ENCODE data around the gene IDH3G. TPM values are rescaled to one million over a fixed set of nuclear protein-coding genes. Genes with fewer than 3 reads are reported as not detected.
A peak's percentile ranks its signal among the peaks of the same experiment; 100 is the strongest.

IDH3G gene
- total and polyA plus RNA-seq, 2 of the 8 experiments (the other 6 are each of a cell fraction or from before 2014, with no cell fraction given): 39.4 to 66.7 TPM

- Histone ChIP-seq H2BK120ac (replicated peaks; ENCODE audit: low read depth, low read length) (no peak overlapping the region), H3K14ac (ENCODE audit: insufficient read length) (no peak overlapping the region), H3K79me1 (ENCODE audit: low read depth, low read length) (no peaks in the 10 kb centered on the region), H4K20me1 (replicated peaks in 1 of 2; ENCODE audit: control insufficient read depth in 1 of 2, insufficient read depth in 2 of 2, low read length in 2 of 2) (no peaks in the 10 kb centered on the region), H3K27me3 (replicated peaks in 1 of 4; ENCODE audit: control insufficient read depth in 3 of 4, extremely low read depth in 1 of 4, insufficient read depth in 3 of 4, low read length in 3 of 4) (no peaks in the 10 kb centered on the region), H2AK5ac (ENCODE audit: low read depth, low read length) (no peak overlapping the region), H2BK15ac (ENCODE audit: low read length) (no peak overlapping the region), H4K5ac (ENCODE audit: insufficient read length, low read depth, low read length) (no peak overlapping the region), H3K56ac (replicated peaks; ENCODE audit: insufficient read length, low read depth, low read length) (no peak overlapping the region), H3K23me2 (ENCODE audit: low read depth, low read length) (no peaks in the 10 kb centered on the region), H3K9ac (replicated peaks in 1 of 4; ENCODE audit: extremely low read depth in 1 of 4, low read depth in 3 of 4, low read length in 3 of 4) (no peak overlapping the region), H2BK20ac (ENCODE audit: low read length) (no peak overlapping the region), H2AFZ (ENCODE audit: low read length) (no peak overlapping the region), H3K4me2 (ENCODE audit: insufficient read depth in 1 of 2, low read depth in 2 of 2, low read length in 2 of 2) (no peak overlapping the region), H3K36me3 (ENCODE audit: control insufficient read depth in 2 of 4, insufficient read depth in 4 of 4, low read length in 3 of 4) (no peaks in the 10 kb centered on the region), H2BK12ac (ENCODE audit: low read depth, low read length) (peak overlapping the region; percentile 27; the same call in 1 of the 2 replicates), H4K8ac (ENCODE audit: extremely low read depth, insufficient read depth, low read length) (0 out of 2 replicates have a peak overlapping the region, but pooled peaks have one; percentile 14), H3K23ac (ENCODE audit: insufficient read length) (no peak overlapping the region), H3K4me1 (replicated peaks in 1 of 4; ENCODE audit: control insufficient read depth in 3 of 4, insufficient read depth in 4 of 4, low read length in 3 of 4) (peaks cover 0 to 8% (median 4%) of the 10 kb centered on the region in 4 experiments; a peak in 5 of 7 replicates), H3K18ac (ENCODE audit: extremely low read depth, low read length) (peak overlapping the region; percentile 7; the same call in 1 of the 2 replicates), H3K79me2 (ENCODE audit: control insufficient read depth in 1 of 2, insufficient read depth in 2 of 2, low read length in 2 of 2) (no peaks in the 10 kb centered on the region), H2BK5ac (ENCODE audit: low read depth, low read length) (no peak overlapping the region), H3K27ac (ENCODE audit: low read depth, low read length) (no peak overlapping the region), H3K4ac (replicated peaks; ENCODE audit: insufficient read length, low read depth, low read length) (no peak overlapping the region), H3K4me3 (ENCODE audit: extremely low read depth in 1 of 4, insufficient read depth in 2 of 4, low read depth in 3 of 4, low read length in 4 of 4) (no peak overlapping the region), H4K91ac (replicated peaks; ENCODE audit: insufficient read length, low read length) (peak overlapping the region; percentile 54), H3K9me3 (ENCODE audit: insufficient read depth in 2 of 2, low read depth in 1 of 2, low read length in 1 of 2) (no peaks in the 10 kb centered on the region)
- TF ChIP-seq RFX5 (IDR thresholded peaks at IDR 0.05; ENCODE audit: borderline replicate concordance, low read depth, low read length) (no peak), KDM4A (IDR thresholded peaks at IDR 0.05; ENCODE audit: low read depth, low read length, severe bottlenecking) (no peak), RNF2 (IDR thresholded peaks at IDR 0.05; ENCODE audit: borderline replicate concordance, low read depth, low read length, missing control alignments, poor library complexity, severe bottlenecking) (no peak), CBX5 (IDR thresholded peaks at IDR 0.05; ENCODE audit: low read depth, low read length) (no peak)
- no peak for FAIRE-seq
- no peak for DNase-seq (ENCODE audit: low read depth in 1 of 2, low spot score in 2 of 2)
- WGBS, 2 experiments (ENCODE audit: extremely low coverage in 1 of 2, insufficient coverage in 1 of 2, insufficient read length in 1 of 2, insufficient replicate concordance in 2 of 2, low coverage in 1 of 2, low lambda C conversion rate in 2 of 2, missing lambda C conversion rate in 1 of 2): 73% methylated on average over 2 of the region's 21 CpGs; no CpG with 5 or more reads in 1 of the 2 experiments
- POLR2A ChIA-PET (ENCODE audit: partially characterized antibody): interaction anchor here (0.7 to 3.0 kb wide), 6 partner anchors 9 to 160 kb away, joined by 3 to 13 read pairs (median 3); partner anchors contain the start of gene ARHGAP4
- CTCF ChIA-PET (ENCODE audit: partially characterized antibody): interaction anchor here (0.6 to 2.3 kb wide), 12 partner anchors 12 to 182 kb away, joined by 3 to 7 read pairs (median 4); no protein-coding TSS in a partner anchor
Measured at GRCh38 chrX:153766098-153766817, 27.9 kb downstream of the IDH3G start.

Data from H1 (cell line).